ENCODE data around the gene CAMK2A.
"Not testable (repeated sequence)": the region's sequence is repeated elsewhere in the genome, so short reads cannot be mapped to it uniquely, and the experiment has no call there.

CAMK2A gene

DNA sequence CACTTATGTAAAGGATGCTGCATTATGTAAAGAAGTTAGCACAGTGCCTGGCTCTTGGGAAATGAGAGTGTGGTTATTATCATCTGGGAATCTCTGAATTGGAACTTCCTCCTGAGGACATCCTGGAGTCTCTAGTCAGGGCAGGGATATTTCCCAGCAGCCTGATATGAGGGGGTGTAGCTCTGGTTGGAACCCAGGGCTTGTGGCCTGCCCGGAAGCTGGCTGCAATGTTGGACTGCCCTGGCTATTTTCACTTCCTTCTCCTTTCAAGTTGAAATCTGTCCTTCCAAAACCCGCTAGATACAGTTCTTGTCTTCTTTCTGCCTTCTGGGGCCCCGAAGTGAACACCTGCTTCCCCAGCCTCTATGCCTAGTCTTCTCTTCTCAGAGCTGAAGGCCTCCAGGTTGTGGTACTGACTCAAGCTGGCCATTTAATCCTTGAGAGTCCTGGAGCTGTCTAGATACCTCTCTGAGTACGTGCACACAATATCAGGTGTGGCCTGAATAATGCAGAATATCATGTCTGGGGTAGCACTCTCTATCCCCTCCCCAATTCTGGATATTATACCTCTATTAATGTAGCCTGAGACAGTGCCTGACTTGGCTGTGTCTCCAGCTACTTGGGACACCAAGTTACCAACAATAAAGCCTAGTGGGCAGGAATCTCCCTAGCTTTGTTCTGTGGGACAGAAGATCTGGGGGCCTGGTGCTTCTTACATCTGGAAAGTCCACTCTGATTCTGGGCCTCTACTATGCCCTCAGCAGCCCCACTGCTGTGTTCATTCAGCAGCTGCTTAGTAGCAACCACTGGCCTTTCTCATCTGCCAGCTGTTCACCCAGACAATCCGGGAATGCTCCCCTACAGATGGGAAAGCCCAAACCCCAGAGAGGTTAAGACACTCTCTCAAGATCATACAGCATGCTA lies 54.7 kb downstream of the CAMK2A start:
- DNase-seq: no peak

DNA sequence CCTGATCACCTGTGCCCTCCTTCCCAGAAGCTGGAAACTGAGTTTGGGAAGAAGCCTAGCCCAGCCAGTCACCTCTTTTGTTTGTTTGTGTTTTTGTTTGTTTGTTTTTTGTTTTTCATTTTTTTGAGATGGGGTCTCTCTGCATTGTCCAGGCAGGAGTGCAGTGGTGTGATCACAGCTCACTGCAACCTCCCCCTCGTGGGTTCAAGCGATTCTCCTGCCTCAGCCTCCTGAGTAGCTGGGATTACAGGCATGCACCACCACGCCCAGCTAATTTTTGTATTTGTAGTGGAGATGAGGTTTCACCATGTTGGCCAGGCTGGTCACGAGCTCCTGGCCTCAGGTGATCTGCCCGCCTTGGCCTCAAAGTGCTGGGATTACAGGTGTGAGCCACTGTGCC lies 55.9 kb downstream of the CAMK2A start:
- DNase-seq: not testable (repeated sequence)

DNA sequence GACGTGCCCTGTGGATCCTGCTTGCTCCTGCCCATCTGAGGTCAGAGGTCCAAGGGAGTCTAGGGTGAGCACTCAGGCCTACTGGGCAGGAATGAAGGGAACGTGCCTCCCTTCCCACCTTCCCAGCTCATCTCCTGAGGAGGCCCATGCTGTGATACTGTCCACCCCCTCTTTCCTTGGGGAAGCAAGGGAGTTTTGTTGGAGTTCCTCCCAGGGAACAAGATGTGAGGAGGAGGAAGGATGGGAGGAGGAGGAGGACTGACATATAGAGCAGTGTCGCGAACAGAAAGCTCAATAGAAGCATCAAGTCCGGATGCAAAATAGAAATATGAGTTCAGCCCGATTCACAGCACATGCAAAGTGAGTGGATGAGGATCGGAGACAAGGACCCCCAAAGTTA lies 58.7 kb downstream of the CAMK2A start:
- DNase-seq: no peak

DNA sequence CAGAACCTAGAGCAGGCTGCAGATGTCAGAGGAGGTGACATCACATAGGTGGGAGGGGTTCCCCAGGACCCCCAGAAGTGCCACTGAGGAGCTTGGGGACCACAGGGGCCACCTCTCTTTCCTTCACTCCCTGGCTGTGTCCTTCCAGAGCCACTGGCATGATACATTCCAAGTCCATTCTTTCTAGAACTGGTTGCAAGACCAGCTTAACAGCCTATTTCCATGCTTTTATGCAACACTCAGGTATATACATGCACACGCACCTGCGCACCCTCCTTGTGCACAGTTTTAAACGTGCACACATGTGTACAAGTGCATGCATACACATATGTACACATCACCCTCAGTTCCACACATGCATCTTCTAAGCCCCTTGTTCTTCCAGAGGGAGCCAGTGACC lies 60.0 kb downstream of the CAMK2A start:
- no peak for DNase-seq

DNA sequence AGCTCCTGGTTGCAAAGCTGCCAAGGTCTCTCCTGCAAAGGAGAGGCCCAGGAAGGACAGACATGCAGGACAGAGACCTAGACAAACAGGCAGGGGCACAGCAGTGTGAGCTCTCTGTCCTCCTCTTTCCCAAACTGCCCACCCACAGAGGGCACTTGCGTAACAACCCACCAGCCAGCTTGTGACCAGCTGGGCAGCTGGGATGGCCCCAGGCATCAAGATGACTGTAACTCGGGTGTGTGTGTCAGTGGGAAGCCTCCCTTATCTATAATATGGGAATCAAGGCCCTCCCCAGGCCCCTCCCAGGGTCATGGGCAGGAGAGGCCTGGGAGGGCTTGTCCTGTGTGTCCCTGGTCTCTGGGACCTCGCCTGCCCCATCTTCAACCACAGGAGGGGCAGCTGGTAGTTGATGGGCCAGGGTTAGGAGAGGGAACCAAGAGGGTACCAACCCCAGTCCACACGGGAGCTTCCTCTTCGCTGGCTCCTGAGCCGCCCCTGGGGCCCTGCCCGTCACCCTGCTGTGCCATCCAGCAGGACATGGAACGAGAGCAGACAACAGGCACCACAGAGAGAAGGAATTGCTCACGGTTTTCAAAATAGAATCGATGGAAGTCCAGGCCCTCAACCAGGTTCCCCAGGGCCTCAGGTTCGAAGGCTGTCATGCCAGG lies 61.8 kb downstream of the CAMK2A start:
- no peak for DNase-seq

DNA sequence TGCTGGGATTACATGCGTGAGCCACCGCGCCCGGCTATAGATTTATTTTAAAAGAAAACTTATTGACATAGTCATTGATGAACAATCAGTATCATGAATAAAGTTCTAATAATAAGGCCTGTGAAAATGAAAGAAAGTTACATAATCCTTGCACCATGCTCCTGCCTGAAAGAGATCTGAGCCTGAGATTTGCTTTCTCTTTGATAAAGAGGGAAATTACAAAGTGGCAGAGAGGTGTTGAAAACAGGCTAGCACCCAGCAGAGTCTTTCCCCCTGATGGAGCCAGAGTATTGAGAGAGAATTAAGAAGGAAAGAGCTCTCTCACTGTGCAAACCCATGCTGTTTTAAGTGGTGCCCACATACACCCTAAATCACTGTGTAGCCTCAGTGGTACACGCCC lies 62.5 kb downstream of the CAMK2A start:
- DNase-seq: no peak

DNA sequence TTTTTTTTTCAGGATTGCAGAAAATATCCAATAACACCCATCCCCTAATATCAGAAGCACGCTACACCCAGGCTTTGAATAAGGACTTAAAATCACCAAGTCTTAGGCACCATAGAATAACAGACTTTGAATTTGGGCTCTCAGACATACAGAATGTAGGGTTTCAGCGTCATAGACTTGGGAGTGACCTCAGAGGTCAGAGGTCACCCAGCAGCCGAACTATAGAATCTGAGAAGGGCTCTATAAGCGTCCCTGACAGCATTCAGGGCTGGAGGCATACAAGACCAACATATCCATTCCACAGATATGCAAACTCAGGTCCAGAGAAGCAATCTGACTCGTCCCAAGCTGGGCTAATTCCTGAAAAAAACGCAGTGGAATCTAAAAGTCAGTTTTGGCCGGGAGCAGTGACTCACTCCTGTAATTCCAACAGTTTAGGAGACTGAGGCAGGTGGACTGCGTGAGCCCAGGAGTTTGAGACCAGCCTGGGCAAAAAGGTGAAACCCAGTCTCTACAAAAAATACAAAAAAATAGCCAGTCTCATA lies 65.0 kb downstream of the CAMK2A start:
- DNase-seq: no peak

DNA sequence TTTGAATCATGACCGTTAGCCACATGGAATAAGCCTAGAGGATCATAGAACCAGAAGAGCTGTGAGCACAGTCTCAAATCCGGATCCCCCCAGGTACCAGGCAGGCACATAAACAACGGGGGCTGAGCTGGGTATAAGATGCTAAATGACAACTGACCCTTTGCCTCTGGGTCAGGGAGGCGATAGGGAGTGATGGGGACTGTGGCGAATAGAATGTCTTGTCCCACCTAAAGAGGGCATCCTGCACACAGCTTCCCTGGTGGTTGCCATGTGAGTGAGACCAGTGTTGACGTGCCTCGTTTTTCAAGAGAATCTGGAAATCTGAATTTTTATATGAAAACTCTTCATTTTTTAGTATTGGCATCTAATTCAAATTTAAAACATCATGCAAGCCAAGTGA lies 66.1 kb downstream of the CAMK2A start:
- no peak for DNase-seq

DNA sequence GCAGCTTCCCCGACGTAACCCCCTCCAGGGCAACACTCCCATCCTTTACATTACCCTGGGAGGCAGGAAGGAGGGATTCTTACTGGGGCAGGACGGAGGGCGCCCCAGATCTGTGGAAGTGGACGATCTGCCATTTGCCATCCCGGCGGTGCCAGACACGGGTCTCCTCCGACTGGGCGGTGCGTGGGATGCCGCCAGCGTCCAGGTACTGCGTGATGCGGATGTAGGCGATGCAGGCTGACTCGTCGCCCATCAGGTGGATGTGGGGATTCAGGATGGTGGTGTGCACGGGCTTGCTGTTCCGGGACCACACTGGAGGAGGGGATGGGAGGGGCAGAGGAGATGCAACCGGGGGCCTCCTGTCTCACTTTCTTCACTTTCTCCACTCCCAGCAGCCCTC lies 66.7 kb downstream of the CAMK2A start:
- DNase-seq: no peak

DNA sequence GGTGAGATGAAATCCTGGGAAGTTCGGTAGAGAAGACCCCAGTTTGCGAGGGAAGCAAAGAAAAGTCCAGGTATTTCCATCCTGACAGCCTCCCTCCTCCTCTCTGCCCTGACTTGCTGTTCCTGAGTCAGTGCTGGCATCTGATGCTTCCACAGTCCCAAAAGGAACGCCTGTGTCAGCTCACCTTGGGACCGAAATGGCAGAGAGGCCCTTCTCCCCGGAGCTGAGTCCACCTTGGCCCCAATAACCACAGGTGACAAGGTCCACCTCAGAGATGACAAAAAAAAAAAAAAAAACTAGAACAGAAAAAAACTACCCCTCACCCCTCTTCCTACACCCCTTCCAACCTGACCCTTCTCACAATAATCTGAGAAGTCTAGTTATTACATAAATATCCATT lies 68.1 kb downstream of the CAMK2A start:
- DNase-seq: no peak

DNA sequence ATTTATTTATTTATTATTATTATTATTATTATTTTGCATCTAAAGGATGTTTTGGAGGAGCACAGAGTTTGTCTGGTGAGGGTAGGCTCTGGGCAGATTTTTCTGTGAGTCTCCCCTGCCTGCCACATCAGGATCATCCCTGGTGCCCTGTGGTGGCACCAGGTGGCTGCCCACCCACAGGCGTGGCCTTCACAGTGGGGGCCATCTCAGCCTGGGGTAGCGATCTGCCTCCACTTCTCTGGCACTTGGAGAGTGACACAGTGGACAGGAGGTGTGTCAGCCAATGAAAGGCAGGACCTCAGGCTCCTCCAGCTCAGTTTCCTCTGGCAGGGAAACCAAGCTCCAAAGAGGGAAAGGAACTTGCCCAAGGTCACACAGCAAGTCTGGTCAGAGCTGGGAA lies 69.7 kb downstream of the CAMK2A start:
- DNase-seq: no peak

DNA sequence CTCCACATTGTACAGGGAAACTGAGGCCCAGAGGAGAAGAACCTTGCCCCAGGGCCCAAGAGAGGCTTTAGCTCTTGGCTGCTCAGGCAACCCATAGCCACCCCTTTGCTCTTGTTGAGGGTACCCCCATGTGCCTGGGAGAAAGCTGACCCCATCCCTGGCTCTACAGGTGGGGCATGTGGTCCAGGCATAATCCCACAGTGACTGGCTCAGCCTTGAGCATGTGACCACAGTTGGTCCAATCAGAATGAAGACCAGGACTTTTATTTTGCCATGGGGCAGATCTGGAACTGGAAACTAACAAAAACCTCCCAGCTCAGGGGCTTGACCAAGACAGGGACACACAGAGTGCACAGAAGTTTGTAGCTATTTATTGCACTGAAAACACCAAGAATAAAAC lies 70.4 kb downstream of the CAMK2A start:
- no peak for DNase-seq

DNA sequence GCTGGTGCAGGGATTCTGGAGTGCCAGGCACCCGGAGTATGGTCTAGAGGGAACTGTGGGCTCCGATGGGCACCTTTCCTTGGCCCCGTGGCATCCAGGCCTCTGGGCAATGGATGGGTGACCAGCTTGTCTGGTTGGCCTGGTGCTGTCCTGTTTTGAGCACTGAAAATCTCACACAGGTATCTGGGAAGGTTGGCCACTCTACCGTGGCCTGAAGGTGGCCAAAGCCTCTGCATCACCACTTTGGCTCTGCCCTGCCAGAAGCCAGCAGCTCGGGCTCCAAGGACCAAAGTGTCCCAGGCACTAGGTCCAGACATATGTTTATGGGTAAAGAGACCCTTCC lies 70.9 kb downstream of the CAMK2A start:
- no peak for DNase-seq

DNA sequence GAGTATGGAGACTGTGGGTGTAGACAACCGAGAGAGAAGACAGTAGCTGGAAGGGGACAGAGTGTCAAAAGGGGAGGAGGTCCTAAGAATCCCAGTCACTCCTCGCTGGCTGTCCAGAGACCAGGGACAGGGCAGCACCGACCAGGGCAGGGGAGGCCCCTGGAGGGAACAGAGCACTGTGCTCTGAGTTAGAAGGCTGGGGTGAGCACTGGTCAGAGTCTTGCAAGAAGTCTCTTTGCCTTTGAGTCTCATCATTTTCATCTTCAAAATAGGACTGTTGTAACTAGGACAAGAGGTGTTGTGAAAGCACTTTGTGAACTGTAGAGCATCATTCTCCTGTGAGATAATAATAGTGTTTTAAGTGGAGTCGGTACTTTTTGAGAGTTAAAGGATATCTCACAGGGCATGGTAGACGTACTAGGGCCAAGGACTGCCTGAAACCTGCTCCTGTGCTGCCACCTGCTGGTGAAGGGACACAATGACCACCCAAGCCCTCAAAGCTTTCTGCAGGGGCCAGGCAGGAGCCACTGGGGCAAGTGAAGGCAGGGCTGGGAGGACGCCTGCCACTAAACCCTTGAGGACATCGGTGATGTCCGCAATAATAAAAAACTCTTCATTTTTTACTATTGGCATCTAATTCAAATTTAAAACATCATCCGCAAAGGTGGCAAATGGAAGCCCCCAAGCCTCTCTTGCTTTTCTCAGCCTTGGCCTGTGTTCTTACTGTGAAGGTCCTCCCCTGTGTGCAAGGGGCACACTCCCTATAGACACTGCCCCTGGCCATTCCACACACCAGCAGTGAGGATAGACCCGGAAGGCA lies 71.5 kb downstream of the CAMK2A start:
- DNase-seq: peak; percentile 74

DNA sequence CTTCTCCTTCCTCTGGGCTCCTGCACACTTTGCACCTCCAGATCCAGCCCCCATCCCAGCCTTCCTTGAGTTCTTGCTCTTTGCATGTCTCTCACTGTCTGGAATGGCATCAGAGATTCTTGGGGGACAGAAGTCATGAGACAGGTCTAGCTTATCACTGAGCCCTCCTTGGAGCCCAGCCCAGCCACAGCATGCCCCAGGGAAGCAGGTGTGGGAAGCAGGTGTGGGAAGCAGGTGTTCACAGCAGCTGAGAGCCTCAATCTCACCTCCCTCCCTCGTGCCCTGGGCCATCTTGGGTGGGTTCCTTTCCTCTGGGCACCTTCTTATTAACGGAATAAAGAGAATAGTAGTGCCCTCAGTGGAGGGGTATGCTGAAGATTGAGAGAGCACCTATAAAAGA lies 72.5 kb downstream of the CAMK2A start:
- DNase-seq: no peak

DNA sequence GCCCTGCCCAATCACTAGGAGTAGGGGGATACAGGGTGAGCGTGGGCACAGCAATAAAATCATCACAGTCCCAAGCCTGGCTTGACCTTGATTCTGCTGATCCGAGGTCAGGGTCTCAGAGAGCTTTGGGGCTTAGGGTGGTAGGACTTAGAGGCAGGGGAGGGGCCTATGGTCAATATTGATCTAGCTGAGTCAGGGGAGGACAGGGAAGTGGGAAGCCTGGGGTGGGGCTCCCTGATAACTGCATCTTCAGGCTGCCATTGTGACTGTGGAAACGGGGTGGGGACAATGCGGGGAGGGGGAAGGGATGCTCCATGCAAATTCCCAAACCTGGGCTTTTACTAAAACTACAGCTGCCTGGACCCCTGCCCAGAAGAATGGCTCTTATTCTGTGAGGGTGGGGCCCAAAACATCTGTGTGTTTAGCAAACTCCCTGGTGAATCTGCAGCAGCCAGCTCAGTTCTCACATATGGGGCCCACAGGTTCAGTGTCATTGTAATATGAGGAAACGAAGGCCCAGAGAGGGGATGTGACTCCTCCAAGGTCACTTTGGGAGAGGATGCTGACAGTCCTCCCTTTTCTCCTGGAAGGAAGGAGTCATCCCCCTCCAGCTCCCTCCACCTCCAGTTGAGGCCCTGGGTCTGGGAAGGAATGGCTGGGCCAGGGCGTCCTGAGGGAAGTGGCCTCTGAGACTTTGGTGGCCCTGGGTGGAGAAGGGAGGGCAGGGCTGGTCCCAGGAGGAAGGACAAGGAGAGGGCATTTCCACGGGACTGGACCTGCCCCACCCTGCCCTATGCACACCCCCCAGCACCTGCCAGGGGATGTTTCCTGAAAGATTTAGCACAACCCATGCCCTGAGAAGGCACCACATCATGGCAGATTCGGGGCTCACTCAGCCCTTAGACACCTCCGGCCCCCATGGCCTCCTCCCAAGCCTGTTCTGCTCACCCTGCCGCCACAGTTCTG lies 73.3 kb downstream of the CAMK2A start:
- no peak for DNase-seq

DNA sequence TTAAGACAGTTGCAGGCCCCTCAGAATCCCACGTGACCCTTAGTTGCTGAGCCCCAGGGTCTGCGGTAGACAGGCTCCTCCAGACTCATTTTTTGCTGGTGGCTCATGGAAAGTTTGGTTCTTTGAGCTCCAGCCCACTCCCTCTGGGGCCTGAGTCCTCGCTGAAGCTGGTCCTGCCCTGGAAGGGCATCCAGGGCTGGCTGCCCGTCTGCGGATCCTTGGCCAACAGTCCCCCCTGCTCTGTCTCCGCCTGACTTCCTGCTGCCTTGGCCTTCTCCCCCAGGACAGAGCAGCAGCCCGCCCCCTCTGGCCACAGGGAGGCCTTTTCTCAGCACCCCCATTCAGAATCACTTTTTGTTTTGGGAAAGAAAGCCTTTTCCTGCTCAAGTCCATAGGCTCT lies 75.3 kb downstream of the CAMK2A start:
- no peak for DNase-seq

DNA sequence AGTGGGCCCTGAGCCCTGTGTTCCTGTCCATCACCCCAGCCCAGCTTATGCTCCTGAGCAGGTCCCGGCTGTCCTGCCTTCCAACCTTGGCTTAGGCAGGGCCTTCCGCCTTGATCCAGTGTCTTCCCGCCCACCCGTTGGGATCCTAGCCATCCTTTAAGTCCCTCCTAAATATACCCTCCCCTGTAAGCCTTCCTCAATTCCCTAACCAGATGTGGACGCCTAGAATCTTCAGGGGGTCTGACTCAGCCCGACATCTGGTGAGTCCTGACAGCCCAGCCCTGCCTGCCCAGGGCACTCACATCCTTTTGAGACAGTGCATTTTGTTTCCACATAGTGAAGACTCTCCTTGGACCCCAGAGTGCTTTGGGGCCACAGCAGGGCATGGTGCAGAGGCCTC lies 76.0 kb downstream of the CAMK2A start:
- no peak for DNase-seq

DNA sequence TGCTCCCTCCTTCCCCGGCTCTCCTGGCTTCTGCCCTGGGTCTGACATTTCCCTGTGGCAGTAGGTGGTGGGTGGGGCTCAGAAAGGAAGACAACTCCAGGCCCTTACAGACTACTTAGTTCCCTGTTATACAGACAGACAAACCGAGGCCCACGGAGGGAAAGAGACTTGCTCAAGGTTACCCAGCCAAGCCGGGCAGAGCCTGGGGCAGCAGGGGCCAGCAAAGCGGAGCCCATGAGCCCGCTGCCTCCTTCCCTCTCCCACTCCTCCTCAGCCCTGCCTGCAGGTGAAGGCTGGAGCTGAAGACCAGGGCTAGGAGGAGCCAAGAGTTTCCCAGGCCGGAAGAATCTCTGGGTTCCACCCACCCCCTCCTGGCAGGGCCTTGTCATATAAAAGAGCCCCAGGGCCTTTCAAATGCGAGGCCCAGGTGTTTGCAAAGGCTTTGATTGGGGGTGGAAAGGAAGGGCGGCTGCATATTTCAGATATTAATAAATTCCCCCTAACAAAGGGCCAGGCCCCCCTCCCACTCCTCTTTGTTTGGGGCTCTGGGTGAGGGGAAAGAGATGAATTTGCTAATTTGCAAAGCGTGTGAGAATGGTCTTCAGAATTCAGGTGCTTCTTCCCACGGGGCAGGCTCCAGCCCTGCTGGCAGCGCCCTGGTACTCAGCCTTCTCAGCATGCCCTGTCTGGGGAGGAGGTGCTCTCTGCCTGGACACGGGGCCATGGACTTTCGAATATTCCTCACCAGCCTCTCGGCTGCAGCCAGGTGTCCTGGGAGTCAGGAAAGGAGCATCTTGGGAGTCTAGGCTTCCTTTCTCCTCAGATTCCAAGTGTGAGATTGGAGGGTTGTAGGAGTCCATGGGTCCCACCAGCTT lies 78.2 kb downstream of the CAMK2A start:
- no peak for DNase-seq

DNA sequence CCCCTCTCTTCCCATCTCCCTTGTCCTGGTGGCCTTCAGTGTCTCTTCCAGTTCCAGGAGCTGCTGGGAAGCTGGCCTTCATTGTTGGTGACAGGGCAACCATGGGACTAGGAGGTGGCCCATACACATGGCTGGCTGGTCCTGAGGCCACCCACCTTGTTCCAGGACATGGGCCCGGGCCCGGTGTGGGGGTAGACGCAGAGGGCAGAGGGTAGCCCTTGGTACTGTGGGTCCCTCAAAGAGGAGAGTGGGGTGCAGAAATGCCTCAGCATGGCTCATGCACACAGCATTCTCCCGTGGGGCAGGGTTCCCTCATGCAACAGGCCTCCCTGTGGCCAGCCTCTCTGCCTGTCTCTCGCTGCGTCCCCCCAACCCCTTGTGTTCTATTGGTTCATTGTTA lies 78.9 kb downstream of the CAMK2A start:
- DNase-seq: no peak

DNA sequence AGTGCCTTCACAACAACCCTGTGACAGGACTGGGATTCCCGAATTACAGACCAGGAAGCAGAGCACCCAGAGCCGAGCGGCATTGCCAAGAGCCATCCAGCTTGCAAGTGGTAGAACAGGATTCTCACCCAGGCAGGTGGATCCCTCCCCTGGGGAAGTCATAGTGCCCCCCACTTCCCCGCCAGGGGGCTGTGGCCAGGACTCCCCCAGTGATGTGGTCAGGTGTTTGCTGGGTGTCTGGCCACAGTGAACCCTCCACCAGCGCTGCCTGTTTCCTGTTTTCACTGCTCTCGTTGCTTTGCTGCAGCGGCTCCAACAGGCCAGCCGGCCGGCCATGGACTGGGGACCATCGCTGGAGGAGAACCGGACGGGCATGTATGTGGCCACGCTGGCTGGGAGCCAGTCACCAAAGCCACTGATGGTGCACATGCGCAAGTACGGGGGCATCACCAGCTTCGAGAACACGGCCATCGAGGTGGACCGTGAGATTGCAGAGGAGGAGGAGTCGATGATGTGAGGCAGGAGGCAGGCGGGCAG lies 80.4 kb downstream of the CAMK2A start:
- DNase-seq: peak; percentile 55
